Activated T-helper 1 cell treated with anti-CD3 and anti-CD28 coated beads, Interleukin-12 subunit alpha, Interleukin-12 subunit beta, Interleukin-2, Interleukin-4 antibody, amounts not matched to agents 30 ng/mL and 10 ng/mL and 1 ng/mL, durations not matched to agents 14 hours and 24 hours and 36 hours (primary cell): ENCODE data around the gene CCNY. TPM values are rescaled to one million over a fixed set of nuclear protein-coding genes. Genes with fewer than 3 reads are reported as not detected.

Experiments used
- DNase-seq: peaks from one replicate; pipeline ENCODE4 v3.0.0; 2021; ENCODE audit warnings: low spot score
- H3K27ac Mint-ChIP-seq: one replicate; pipeline ENCODE4 v1.8.0; 2021; ENCODE audit warnings: mild to moderate bottlenecking, mixed read lengths
- H3K27me3 Mint-ChIP-seq: one replicate; pipeline ENCODE4 v1.8.0; 2022; ENCODE audit warnings: mild to moderate bottlenecking, moderate library complexity, mixed read lengths; ENCODE audit not compliant: insufficient read depth
- H3K36me3 Mint-ChIP-seq: one replicate; pipeline ENCODE4 v1.8.0; 2021; ENCODE audit warnings: low read depth, mixed read lengths
- H3K4me1 Mint-ChIP-seq: one replicate; pipeline ENCODE4 v1.8.0; 2021; ENCODE audit warnings: low read depth, mixed read lengths
- H3K4me3 Mint-ChIP-seq: one replicate; pipeline ENCODE4 v1.8.0; 2021; ENCODE audit warnings: mild to moderate bottlenecking, moderate library complexity, mixed read lengths
- H3K9me3 Mint-ChIP-seq: one replicate; pipeline ENCODE4 v1.8.0; 2021; ENCODE audit warnings: mixed read lengths
- intact Hi-C: fragments of 100-400 bp; cut with micrococcal nuclease; formaldehyde crosslinking; loops from one replicate; pipeline ENCODE4 v1.15.1; 2024
- total RNA-seq: library from RNA; stranded (reverse); gene quantifications from 2 replicates; pipeline ENCODE4 v1.2.3, GENCODE V29; 2022

CCNY gene
- total RNA-seq, 1 donor from 2014 or later, result 71.0 TPM

DNA sequence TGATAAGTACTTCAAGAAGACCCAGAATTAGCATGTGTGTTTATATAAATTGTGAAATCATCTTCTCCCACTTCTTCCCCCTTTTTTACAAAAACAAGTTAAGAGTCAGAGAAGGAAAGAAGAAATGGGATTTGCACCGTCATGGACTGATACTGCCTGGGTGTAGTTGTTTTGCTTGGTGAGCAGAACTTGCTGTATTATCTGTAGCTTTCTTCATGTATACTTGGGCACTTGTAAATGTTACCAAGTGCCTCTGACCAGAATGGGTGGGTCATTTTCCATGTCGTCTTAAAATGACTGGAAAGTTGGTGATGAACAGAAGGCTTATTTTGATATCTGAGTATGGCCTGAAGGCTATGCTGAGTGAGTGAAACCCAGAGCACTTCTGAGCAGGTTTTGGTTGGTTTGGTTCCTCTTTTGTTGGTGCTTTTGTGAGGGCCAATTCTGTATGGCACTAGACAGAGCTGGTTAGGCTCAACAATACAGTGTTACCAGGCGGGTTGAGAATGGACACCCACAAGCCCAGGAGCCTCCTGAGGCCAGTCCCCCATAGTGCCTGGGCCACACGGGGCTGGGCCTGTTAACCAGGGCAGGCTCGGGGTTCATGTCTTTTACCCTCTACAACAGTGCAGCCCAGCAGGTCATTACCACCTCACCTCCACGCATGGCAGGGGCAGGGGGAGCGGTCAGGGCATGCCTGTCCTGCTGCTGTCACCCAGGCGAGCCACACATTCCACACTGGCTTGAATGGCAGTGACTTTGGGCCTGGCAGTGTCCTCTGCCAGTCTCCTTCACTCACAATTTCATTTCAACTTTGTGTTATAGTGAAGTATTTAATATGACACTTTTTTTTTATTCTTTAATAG, 115.1 kb downstream of the CCNY start:
- Mint-ChIP-seq H3K27ac (no peak overlapping the region), H3K9me3 (no peaks in the 10 kb centered on the region), H3K36me3 (peaks cover 2% of the 10 kb centered on the region), H3K27me3 (no peaks in the 10 kb centered on the region), H3K4me3 (no peak overlapping the region), H3K4me1 (peaks cover 60% of the 10 kb centered on the region)
- no peak for DNase-seq
- intact Hi-C loops, result no loop called here

DNA sequence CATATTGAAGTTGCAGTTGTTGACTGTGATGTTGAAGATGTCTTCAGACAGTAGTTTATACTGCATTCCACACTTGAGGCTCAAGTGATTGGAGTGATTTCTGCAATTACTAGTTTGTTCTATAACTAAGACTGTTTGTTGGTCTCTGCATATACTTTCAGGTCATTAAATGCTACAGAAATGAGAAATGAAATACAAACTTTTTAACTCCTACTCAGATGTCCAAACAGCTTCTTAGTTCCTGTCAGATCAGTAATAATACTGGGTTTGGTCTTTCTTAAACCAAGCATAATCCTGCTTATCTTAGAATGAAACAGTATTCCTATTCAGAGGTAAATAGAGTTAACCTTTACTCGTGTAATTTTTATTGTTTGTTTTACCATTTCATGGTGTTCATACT, 115.9 kb downstream of the CCNY start:
- Mint-ChIP-seq H3K4me3 (no peak overlapping the region), H3K36me3 (peaks cover 2% of the 10 kb centered on the region), H3K27me3 (no peaks in the 10 kb centered on the region), H3K27ac (no peak overlapping the region), H3K4me1 (peaks cover 59% of the 10 kb centered on the region), H3K9me3 (no peaks in the 10 kb centered on the region)
- DNase-seq, result no peak
- intact Hi-C loops, result no loop called here

DNA sequence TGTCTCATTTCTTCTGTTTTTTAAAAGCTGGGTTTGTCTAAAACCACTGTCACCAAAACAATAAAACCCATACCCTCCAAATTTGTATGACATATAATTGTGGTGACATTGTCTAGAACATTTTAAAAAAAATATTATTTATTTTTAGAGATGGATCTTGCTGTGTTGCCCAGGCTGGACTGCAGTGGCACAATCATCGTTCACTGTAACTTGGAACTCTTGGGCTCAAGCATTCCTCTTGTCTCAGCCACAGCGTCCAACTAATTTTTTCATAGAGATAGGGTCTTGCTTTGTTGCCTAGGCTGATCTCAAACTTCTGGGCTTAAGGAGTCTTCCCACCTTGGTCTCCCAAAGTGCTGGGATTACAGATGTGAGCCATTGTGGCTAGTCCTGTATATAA, 116.5 kb downstream of the CCNY start:
- Mint-ChIP-seq H3K27ac (no peak overlapping the region), H3K4me3 (no peak overlapping the region), H3K4me1 (peaks cover 55% of the 10 kb centered on the region), H3K27me3 (no peaks in the 10 kb centered on the region), H3K9me3 (no peaks in the 10 kb centered on the region), H3K36me3 (peaks cover 2% of the 10 kb centered on the region)
- intact Hi-C loops, result no loop called here
- DNase-seq, result no peak

DNA sequence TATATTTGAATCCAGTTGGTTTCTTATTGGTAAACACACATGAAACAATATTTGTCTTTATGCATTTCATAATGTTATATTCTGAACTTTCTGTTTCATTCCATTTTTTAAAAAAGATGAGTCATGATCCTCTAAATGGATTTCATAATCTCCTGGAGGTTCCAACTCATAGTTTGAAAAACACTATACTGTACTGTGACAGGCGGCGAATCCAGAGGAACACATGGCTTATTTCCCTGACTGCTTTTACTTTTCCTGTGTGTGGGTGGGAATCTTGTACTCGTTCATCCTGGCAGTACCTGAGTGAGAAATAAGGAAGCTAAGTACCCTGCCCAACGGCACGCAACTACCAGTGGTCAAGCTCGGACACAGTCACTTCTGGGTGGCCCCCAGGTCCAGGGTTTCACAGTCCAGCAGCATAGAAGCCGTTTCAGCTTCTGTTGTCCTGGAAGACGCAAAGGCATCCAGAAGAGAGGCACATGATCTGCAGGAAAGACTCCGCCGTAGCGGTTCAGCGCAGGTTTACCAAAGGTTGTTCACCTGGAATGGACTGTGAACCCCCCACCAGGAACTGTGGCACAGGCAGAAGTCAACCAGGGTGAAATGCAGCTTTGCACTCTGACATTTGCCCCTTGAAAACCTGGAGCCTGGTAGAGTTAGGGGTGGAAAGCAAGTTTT, 117.7 kb downstream of the CCNY start:
- peaks cover 48% of the 10 kb centered on the region for H3K4me1 Mint-ChIP-seq
- H3K9me3 Mint-ChIP-seq, result no peaks in the 10 kb centered on the region
- no peak overlapping the region for H3K27ac Mint-ChIP-seq
- no peak overlapping the region for H3K4me3 Mint-ChIP-seq
- H3K27me3 Mint-ChIP-seq, result no peaks in the 10 kb centered on the region
- DNase-seq, result no peak
- H3K36me3 Mint-ChIP-seq, result no peaks in the 10 kb centered on the region
- intact Hi-C loops, result no loop called here

DNA sequence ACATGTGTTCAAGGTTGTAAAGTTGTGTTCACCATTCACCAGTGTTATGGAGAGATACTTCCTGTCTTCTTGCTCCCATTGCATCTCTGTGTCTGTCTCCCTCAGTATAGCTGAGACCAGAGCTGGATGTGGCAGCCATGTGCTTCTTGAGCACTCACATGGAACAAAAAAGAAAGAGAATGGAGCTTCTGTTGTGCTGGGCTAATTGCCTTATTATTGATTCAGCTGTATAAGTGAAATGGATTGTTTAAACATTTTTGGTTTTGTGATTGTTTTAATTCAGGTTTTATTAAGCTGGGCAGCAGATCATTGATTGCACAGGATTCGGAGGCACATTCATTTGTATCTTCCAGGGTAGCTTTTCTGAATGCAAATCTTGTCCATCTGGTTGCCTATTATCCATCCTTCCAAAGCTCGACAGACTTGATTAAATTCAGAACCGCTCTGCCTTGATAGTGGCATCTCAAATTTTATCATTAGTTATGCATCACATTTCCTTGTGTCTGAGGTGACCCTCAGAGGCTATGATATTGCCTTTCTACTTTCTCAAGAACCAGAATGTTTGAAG, 119.9 kb downstream of the CCNY start:
- peaks cover 47% of the 10 kb centered on the region for H3K4me1 Mint-ChIP-seq

DNA sequence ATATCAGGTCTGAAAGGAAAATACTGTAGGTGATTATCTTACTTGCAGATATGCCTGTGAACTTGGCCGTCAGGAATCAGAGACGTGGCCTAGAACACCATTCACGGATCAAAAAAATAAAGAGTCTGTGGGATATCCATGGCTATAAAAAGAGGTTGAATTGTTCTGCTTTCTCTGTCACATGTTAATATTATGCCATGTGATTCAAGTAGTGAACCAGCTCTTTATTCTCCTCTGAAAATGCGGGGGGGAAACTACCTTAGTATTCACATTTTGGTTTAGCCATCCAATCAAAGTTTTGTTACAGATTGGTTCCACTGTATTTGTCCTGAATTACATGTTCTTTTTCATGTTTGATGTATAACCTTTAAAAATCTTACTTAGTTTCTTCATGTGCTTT, 120.5 kb downstream of the CCNY start:
- DNase-seq, result no peak
- intact Hi-C loops, result no loop called here
- H3K36me3 Mint-ChIP-seq, result no peaks in the 10 kb centered on the region
- H3K4me3 Mint-ChIP-seq, result no peak overlapping the region
- no peak overlapping the region for H3K27ac Mint-ChIP-seq
- no peaks in the 10 kb centered on the region for H3K9me3 Mint-ChIP-seq
- H3K4me1 Mint-ChIP-seq, result peaks cover 48% of the 10 kb centered on the region
- H3K27me3 Mint-ChIP-seq, result no peaks in the 10 kb centered on the region

More for the DNA sequence above, 119.9 kb downstream of the CCNY start:
- Mint-ChIP-seq H3K4me3 (no peak overlapping the region), H3K27ac (no peak overlapping the region), H3K36me3 (no peaks in the 10 kb centered on the region), H3K9me3 (no peaks in the 10 kb centered on the region), H3K27me3 (no peaks in the 10 kb centered on the region)
- intact Hi-C loops, result no loop called here
- DNase-seq, result no peak

DNA sequence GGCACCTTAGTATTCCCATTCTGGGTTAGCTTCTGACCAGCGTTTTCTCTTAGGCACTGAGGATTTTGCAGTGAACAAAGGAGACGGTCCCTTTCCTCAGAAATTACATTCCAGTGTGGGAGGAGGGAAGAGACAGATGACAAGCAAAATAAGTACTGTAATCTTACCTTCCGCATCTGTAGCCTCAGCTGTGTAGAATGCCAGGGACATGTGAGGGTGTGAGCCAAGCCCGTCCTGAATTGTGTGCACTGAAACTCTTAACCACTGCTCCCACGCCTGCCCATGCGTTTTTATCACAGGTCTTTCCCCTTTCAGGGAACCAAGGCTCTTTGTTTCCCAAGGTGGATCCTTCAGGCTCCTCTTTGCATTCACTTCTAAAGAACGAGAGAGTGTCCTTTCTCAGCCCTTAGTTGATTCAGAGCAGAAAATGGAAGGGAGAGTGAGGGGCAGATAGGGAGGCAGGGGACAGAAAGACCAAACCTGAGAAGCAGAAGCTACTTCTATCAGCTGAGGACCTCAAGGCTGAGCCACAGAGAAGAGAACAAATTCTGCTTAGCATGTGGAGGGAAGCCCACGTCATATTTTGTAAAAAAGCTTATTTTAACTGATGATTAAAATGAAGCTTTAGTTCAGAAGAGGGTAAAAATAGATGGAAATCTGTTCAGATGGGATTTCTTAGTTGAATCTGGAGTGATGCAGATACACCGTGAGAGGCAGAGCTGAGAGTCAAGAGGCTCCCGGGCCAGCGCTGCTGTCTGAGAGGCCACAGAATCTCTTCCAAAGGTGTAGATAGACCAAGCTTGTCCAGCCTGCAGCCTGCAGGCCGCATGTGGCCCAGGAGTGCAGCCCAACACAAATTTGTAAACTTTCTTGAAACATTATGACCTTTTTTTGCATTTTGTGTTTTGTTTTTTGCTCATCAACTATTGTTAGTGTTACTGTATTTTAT, 122.5 kb downstream of the CCNY start:
- DNase-seq, result no peak
- Mint-ChIP-seq H3K27me3 (no peaks in the 10 kb centered on the region), H3K4me1 (peaks cover 60% of the 10 kb centered on the region), H3K4me3 (no peak overlapping the region), H3K9me3 (no peaks in the 10 kb centered on the region), H3K36me3 (no peaks in the 10 kb centered on the region), H3K27ac (no peak overlapping the region)
- intact Hi-C loops, result no loop called here

DNA sequence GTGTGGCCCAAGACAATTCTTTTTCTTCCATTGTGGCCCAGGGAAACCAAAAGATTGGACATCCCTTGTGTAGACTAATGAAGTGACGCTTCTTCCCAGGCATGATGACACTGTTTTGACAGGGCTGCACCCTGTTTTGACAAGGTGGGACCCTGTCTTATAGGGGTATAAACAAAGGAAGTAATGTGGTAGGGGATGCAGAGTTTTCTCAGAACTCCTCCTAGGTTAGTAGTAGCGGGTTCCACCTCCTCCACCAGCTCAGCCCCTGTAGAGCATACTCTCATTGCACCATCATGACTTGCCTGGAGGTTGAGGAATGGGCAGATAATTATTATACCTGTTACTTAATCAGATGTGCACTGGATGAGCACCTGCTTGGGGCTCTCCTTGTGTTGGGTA, 123.1 kb downstream of the CCNY start:
- intact Hi-C loops, result no loop called here
- H3K9me3 Mint-ChIP-seq, result no peaks in the 10 kb centered on the region
- H3K4me1 Mint-ChIP-seq, result peaks cover 55% of the 10 kb centered on the region

DNA sequence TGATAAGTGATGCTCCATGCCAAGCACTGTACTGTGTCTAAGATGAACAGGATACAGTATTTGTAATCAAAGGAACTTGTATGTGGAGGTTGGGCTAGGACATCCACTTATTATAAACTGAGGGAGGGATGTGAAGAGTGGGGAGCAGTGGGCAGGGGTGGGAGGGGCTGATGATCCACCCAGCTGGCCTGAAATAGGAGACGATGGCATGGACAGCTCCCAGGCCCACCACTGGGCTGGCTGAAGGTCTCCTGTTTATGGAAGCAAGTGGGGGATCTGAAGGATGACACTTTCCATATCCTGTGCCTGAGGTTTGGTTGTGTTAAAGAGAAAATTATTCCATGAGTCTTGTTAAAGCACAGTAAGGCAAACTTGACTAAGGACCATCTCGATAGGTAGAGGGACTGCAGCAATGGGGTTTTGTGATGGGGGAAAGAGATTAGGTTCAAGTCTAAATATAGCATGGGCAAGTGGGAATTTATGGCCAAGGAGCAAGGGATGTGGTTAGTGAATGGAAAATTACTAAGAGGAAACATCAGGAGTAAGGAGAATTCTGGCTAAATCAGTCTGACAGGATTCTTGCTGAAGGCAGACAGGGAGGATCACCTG, 124.6 kb downstream of the CCNY start:
- H3K36me3 Mint-ChIP-seq, result no peaks in the 10 kb centered on the region
- no peak for DNase-seq
- no peaks in the 10 kb centered on the region for H3K27me3 Mint-ChIP-seq
- no peaks in the 10 kb centered on the region for H3K9me3 Mint-ChIP-seq
- no peak overlapping the region for H3K4me3 Mint-ChIP-seq
- peaks cover 55% of the 10 kb centered on the region for H3K4me1 Mint-ChIP-seq
- peak overlapping the region; percentile 5 for H3K27ac Mint-ChIP-seq
- intact Hi-C loops, result no loop called here

More for the DNA sequence above, 123.1 kb downstream of the CCNY start:
- Mint-ChIP-seq H3K4me3 (no peak overlapping the region), H3K36me3 (no peaks in the 10 kb centered on the region), H3K27ac (no peak overlapping the region), H3K27me3 (no peaks in the 10 kb centered on the region)
- DNase-seq, result no peak

DNA sequence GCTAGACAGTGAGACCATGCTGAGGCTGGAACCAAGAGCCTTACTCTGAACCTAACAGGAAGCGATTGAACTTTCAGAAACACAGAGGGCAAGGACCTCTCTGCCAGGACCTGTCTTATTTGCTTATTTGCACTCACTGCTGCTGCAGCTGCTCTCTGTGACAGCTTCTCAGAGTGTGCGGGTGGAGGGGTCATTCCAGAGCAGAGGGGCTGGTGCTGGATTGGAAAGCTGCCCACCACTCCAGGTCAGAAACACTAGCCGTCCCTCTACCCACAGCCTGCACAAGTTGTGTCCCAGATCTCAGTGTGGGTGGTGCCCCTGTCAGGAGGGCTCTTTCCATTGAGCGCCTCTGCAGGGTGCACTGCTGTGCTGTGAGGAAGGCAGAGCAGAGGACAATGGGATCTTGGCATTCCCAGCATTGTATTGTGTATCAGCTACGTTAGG, 126.2 kb downstream of the CCNY start:
- intact Hi-C loops, result no loop called here
- Mint-ChIP-seq H3K36me3 (no peaks in the 10 kb centered on the region), H3K4me1 (peaks cover 51% of the 10 kb centered on the region), H3K4me3 (no peak overlapping the region), H3K9me3 (no peaks in the 10 kb centered on the region), H3K27me3 (no peaks in the 10 kb centered on the region), H3K27ac (no peak overlapping the region)
- DNase-seq, result no peak

DNA sequence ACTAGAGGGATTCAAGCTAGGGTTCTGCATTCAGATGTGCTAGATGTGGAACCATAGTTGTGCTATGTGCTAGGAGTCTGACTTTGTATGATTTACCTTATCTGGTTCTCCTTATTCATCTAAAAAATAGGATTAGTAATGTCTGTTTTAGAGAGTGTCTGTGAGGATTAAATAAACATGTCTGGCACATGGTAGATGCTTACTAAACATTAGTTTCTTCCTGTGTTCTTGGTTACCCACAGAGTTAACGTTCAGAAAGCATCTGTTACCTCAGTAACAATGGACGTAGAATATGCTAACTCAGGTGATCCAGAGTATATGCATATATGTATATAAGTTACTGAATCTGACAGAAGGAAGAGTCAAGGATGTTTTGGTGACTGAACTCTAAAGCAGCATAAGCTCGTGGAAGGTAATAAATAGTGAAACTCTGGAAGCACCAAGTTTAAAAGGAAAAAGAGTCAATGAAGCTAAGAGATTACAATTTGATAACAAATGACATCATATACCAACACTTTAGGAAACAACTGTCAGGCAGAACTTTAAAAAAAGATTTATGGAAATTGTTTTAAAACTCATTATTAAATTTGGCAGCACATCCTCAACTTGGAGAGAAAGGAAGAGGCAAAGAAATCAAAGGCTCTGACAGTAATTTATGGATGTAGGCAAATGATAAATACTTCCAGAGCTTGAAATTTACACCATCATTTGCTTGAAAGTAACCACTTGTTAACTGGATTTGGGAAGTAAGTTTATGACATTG, 127.0 kb downstream of the CCNY start:
- no peak overlapping the region for H3K4me3 Mint-ChIP-seq
- intact Hi-C loops, result no loop called here
- no peaks in the 10 kb centered on the region for H3K27me3 Mint-ChIP-seq
- H3K36me3 Mint-ChIP-seq, result no peaks in the 10 kb centered on the region
- no peak for DNase-seq
- H3K4me1 Mint-ChIP-seq, result peaks cover 51% of the 10 kb centered on the region
- H3K9me3 Mint-ChIP-seq, result no peaks in the 10 kb centered on the region
- H3K27ac Mint-ChIP-seq, result no peak overlapping the region

DNA sequence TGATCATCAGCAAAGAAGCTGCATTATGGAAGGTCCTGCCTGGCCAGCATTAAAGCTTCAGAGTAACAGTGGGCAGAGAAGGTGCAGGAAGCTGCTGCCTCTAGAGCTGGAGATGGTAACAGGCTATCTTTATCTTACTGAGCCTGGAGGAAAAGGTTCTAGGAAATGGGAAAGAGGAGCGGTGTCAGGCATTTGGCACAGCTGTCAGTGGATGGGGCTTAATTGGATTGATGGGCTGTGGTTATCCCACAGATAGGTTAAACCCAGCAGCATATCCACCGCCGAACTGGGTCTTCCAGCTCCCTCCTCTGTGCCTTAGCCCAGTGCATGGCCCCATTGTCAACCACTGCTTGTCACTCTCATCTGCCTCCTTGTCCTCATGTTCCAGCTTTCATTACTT, 127.6 kb downstream of the CCNY start:
- Mint-ChIP-seq H3K4me3 (no peak overlapping the region), H3K27me3 (no peaks in the 10 kb centered on the region)
- intact Hi-C loops, result no loop called here

More for the DNA sequence above, 127.6 kb downstream of the CCNY start:
- Mint-ChIP-seq H3K36me3 (no peaks in the 10 kb centered on the region), H3K9me3 (no peaks in the 10 kb centered on the region), H3K27ac (no peak overlapping the region), H3K4me1 (peaks cover 47% of the 10 kb centered on the region)
- no peak for DNase-seq
